ENCODE measurements around the gene MYPN. TPM values are rescaled to one million over a fixed set of nuclear protein-coding genes. Genes with fewer than 3 reads are reported as not detected.

Gene MYPN, protein sequence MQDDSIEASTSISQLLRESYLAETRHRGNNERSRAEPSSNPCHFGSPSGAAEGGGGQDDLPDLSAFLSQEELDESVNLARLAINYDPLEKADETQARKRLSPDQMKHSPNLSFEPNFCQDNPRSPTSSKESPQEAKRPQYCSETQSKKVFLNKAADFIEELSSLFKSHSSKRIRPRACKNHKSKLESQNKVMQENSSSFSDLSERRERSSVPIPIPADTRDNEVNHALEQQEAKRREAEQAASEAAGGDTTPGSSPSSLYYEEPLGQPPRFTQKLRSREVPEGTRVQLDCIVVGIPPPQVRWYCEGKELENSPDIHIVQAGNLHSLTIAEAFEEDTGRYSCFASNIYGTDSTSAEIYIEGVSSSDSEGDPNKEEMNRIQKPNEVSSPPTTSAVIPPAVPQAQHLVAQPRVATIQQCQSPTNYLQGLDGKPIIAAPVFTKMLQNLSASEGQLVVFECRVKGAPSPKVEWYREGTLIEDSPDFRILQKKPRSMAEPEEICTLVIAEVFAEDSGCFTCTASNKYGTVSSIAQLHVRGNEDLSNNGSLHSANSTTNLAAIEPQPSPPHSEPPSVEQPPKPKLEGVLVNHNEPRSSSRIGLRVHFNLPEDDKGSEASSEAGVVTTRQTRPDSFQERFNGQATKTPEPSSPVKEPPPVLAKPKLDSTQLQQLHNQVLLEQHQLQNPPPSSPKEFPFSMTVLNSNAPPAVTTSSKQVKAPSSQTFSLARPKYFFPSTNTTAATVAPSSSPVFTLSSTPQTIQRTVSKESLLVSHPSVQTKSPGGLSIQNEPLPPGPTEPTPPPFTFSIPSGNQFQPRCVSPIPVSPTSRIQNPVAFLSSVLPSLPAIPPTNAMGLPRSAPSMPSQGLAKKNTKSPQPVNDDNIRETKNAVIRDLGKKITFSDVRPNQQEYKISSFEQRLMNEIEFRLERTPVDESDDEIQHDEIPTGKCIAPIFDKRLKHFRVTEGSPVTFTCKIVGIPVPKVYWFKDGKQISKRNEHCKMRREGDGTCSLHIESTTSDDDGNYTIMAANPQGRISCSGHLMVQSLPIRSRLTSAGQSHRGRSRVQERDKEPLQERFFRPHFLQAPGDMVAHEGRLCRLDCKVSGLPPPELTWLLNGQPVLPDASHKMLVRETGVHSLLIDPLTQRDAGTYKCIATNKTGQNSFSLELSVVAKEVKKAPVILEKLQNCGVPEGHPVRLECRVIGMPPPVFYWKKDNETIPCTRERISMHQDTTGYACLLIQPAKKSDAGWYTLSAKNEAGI (N-terminal part only)
- not detected in 2 replicates for total RNA-seq
- not detected in 2 replicates for polyA plus RNA-seq

DNA sequence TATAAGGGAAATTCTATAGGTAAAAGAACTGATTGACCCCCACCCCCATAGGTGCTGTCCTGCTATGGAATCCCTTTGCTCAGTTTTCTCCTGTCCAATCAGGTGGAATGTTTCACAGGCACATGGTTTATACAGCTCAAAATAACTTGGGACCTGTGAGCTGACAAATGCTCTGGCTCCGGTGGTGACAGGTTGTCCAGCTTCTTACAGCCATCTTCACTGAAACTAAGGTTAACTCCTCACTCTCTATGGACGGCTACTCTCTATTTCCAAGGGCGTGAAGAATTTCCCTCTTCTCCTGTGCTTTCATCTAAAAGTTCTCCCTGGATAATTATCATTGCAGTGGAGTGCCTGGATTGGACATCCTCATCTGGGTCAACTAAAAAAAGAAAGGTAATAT lies at the start of gene MYPN:
MYPN (plus strand) TSS at position 158 of the 400 bp plus-strand sequence. CDS start 11,951 bp downstream, outside the sequence.
- no peaks in the 10 kb centered on the region for H3K9me3 ChIP-seq (ENCODE audit: low read depth)
- H3K4me2 ChIP-seq: no peak within 1 kb of the TSS
- DNase-seq (ENCODE audit: low spot score): no peak
- no peak within 1 kb of the TSS for H3K27ac ChIP-seq
- H3K36me3 ChIP-seq (replicated peaks; ENCODE audit: insufficient read depth, low read depth): no peaks in the 10 kb centered on the region
- no peaks in the 10 kb centered on the region for H3K9me2 ChIP-seq (replicated peaks; ENCODE audit: insufficient read depth)
- no peaks in the 10 kb centered on the region for H3K79me2 ChIP-seq
- H3K4me1 ChIP-seq (ENCODE audit: insufficient read depth): peaks cover 5% of the 10 kb centered on the region
- TF ChIP-seq, protein P1, sequence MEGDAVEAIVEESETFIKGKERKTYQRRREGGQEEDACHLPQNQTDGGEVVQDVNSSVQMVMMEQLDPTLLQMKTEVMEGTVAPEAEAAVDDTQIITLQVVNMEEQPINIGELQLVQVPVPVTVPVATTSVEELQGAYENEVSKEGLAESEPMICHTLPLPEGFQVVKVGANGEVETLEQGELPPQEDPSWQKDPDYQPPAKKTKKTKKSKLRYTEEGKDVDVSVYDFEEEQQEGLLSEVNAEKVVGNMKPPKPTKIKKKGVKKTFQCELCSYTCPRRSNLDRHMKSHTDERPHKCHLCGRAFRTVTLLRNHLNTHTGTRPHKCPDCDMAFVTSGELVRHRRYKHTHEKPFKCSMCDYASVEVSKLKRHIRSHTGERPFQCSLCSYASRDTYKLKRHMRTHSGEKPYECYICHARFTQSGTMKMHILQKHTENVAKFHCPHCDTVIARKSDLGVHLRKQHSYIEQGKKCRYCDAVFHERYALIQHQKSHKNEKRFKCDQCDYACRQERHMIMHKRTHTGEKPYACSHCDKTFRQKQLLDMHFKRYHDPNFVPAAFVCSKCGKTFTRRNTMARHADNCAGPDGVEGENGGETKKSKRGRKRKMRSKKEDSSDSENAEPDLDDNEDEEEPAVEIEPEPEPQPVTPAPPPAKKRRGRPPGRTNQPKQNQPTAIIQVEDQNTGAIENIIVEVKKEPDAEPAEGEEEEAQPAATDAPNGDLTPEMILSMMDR (IDR thresholded peaks at IDR 0.05; ENCODE audit: poor library complexity): no peak
- no peak for TF ChIP-seq EZH2phosphoT487 (IDR thresholded peaks at IDR 0.05; ENCODE audit: low read depth, severe bottlenecking, unreplicated experiment)
- no peaks in the 10 kb centered on the region for H4K20me1 ChIP-seq (ENCODE audit: insufficient read depth, poor library complexity, severe bottlenecking)
- H3K27me3 ChIP-seq: no peaks in the 10 kb centered on the region
- WGBS (ENCODE audit: low lambda C conversion rate, missing lambda C conversion rate): 85% methylated on average over 3 of the region's 3 CpGs
- H2AFZ ChIP-seq: no peak within 1 kb of the TSS
- H3K4me3 ChIP-seq: no peak within 1 kb of the TSS

GRCh38 chr10:68067029-68067428 lies 42.3 kb upstream of the MYPN start:
- no peak for DNase-seq (ENCODE audit: low spot score)
- TF ChIP-seq EZH2 (IDR thresholded peaks at IDR 0.05; ENCODE audit: borderline replicate concordance) (no peak), EZH2phosphoT487 (IDR thresholded peaks at IDR 0.05; ENCODE audit: low read depth, severe bottlenecking, unreplicated experiment) (no peak)
- TF ChIP-seq, protein P1 (IDR thresholded peaks at IDR 0.05; ENCODE audit: poor library complexity): no peak
- Histone ChIP-seq H3K9me3 (ENCODE audit: low read depth) (no peaks in the 10 kb centered on the region), H2AFZ (no peak overlapping the region), H3K4me1 (ENCODE audit: insufficient read depth) (peaks cover 2% of the 10 kb centered on the region), H3K27me3 (no peaks in the 10 kb centered on the region), H3K27ac (no peak overlapping the region), H3K9me2 (replicated peaks; ENCODE audit: insufficient read depth) (no peaks in the 10 kb centered on the region), H3K4me2 (no peak overlapping the region), H4K20me1 (ENCODE audit: insufficient read depth, poor library complexity, severe bottlenecking) (peaks cover 9% of the 10 kb centered on the region), H3K79me2 (peaks cover 52% of the 10 kb centered on the region), H3K4me3 (no peak overlapping the region), H3K36me3 (replicated peaks; ENCODE audit: insufficient read depth, low read depth) (no peaks in the 10 kb centered on the region)
- WGBS (ENCODE audit: low lambda C conversion rate, missing lambda C conversion rate): 82% methylated on average over 4 of the region's 4 CpGs

- Histone ChIP-seq H2AFZ (no peak overlapping the region), H3K27me3 (no peaks in the 10 kb centered on the region), H3K36me3 (replicated peaks; ENCODE audit: insufficient read depth, low read depth) (no peaks in the 10 kb centered on the region), H3K9me3 (ENCODE audit: low read depth) (no peaks in the 10 kb centered on the region), H3K4me3 (no peak overlapping the region), H4K20me1 (ENCODE audit: insufficient read depth, poor library complexity, severe bottlenecking) (peaks cover 13% of the 10 kb centered on the region), H3K4me1 (ENCODE audit: insufficient read depth) (peaks cover 7% of the 10 kb centered on the region), H3K9me2 (replicated peaks; ENCODE audit: insufficient read depth) (no peaks in the 10 kb centered on the region), H3K4me2 (no peak overlapping the region), H3K79me2 (peaks cover 57% of the 10 kb centered on the region), H3K27ac (no peak overlapping the region)
- TF ChIP-seq EZH2phosphoT487 (IDR thresholded peaks at IDR 0.05; ENCODE audit: low read depth, severe bottlenecking, unreplicated experiment): no peak
- TF ChIP-seq EZH2 (IDR thresholded peaks at IDR 0.05; ENCODE audit: borderline replicate concordance): no peak
- TF ChIP-seq, protein P1 (IDR thresholded peaks at IDR 0.05; ENCODE audit: poor library complexity): no peak
- WGBS (ENCODE audit: low lambda C conversion rate, missing lambda C conversion rate): 89% methylated on average over 3 of the region's 3 CpGs
- no peak for DNase-seq (ENCODE audit: low spot score)
Measured at GRCh38 chr10:68067508-68067907, 41.8 kb upstream of the MYPN start.

All from hepatocyte (in vitro differentiated cells).